Neural progenitor cell (in vitro differentiated cells): ENCODE measurements around the gene ASTN2. TPM values are rescaled to one million over a fixed set of nuclear protein-coding genes. Genes with fewer than 3 reads are reported as not detected.

ENCODE experiments used
- DNase-seq: peaks from one replicate; pipeline ENCODE4 v3.0.0-alpha.2; 2016; ENCODE audit warnings: low spot score
- H2AFZ ChIP-seq: fragments of 200-600 bp; sonication (generic); replicated peaks from 2 replicates; pipeline ENCODE4 v1.6.1; 2016; ENCODE audit warnings: antibody characterized with exemption
- H3F3A ChIP-seq: fragments of 200-600 bp; sonication (generic); 2 replicates; pipeline ENCODE4 v1.6.1; 2016; ENCODE audit warnings: antibody characterized with exemption, low read depth
- H3K27ac ChIP-seq: fragments of 200-600 bp; sonication (generic); 2 replicates; pipeline ENCODE4 v1.5.1; 2016; ENCODE audit warnings: mild to moderate bottlenecking
- H3K27me3 ChIP-seq: fragments of 200-600 bp; sonication (generic); 2 replicates; pipeline ENCODE4 v1.6.1; 2016; ENCODE audit warnings: mild to moderate bottlenecking, moderate library complexity
- H3K36me3 ChIP-seq: fragments of 200-600 bp; sonication (generic); 2 replicates; pipeline ENCODE4 v1.5.1; 2016
- H3K4me1 ChIP-seq: fragments of 200-600 bp; sonication (generic); 2 replicates; pipeline ENCODE4 v1.6.1; 2016; ENCODE audit warnings: mixed run types
- H3K4me2 ChIP-seq: fragments of 200-600 bp; sonication (generic); 2 replicates; pipeline ENCODE4 v1.6.1; 2016
- H3K4me3 ChIP-seq: fragments of 200-600 bp; sonication (generic); 2 replicates; pipeline ENCODE4 v1.5.1; 2016
- H3K79me2 ChIP-seq: fragments of 200-600 bp; sonication (generic); 2 replicates; pipeline ENCODE4 v1.6.1; 2016; ENCODE audit warnings: low read depth
- H3K9ac ChIP-seq: fragments of 200-600 bp; sonication (generic); 2 replicates; pipeline ENCODE4 v1.6.1; 2016
- H3K9me3 ChIP-seq: fragments of 200-600 bp; sonication (generic); 2 replicates; pipeline ENCODE4 v1.5.1; 2016; ENCODE audit warnings: low read depth
- H4K20me1 ChIP-seq: fragments of 200-600 bp; sonication (generic); 2 replicates; pipeline ENCODE4 v1.6.1; 2016; ENCODE audit warnings: low read depth
- H3K27ac Mint-ChIP-seq: 3 replicates; pipeline ENCODE4 v1.8.0; 2021; ENCODE audit warnings: mixed read lengths
- H3K27me3 Mint-ChIP-seq: 2 replicates; pipeline ENCODE4 v1.8.0; 2022; ENCODE audit warnings: low read depth, mild to moderate bottlenecking, inconsistent platforms, moderate library complexity, mixed read lengths; ENCODE audit not compliant: insufficient read depth
- H3K36me3 Mint-ChIP-seq: 3 replicates; pipeline ENCODE4 v1.8.0; 2021; ENCODE audit warnings: mixed read lengths
- H3K4me1 Mint-ChIP-seq: 3 replicates; pipeline ENCODE4 v1.8.0; 2021; ENCODE audit warnings: mixed read lengths
- H3K4me3 Mint-ChIP-seq: 3 replicates; pipeline ENCODE4 v1.8.0; 2021; ENCODE audit warnings: mild to moderate bottlenecking, moderate library complexity, mixed read lengths
- H3K9me3 Mint-ChIP-seq: 3 replicates; pipeline ENCODE4 v1.8.0; 2020; ENCODE audit warnings: mixed read lengths
- CTCF ChIP-seq: fragments of 200-600 bp; sonication (generic); IDR thresholded peaks from 2 replicates; pipeline ENCODE4 v1.5.1; 2017; ENCODE audit warnings: antibody characterized with exemption, mild to moderate bottlenecking
- EZH2 ChIP-seq: fragments of 200-600 bp; sonication (generic); IDR thresholded peaks from 2 replicates; pipeline ENCODE4 v1.6.1; 2017; ENCODE audit warnings: antibody characterized with exemption, mild to moderate bottlenecking, moderate library complexity
- EZH2phosphoT487 ChIP-seq: fragments of 200-600 bp; sonication (generic); IDR thresholded peaks from 2 replicates; pipeline ENCODE4 v1.6.1; 2017; ENCODE audit warnings: antibody characterized with exemption
- total RNA-seq: library from RNA; depleted of rRNA; stranded (reverse); fragments of >200 nt; gene quantifications from 2 replicates; pipeline ENCODE4 v1.2.3, GENCODE V29; 2015; ENCODE audit warnings: low replicate concordance

ASTN2 gene
- total RNA-seq, 1 donor from 2014 or later, result 8.0 TPM

- no peak for TF ChIP-seq EZH2
- TF ChIP-seq EZH2phosphoT487, result no peak
- TF ChIP-seq CTCF, result no peak
- H3K9me3 ChIP-seq, result no peaks in the 10 kb centered on the region
- Mint-ChIP-seq H3K9me3 (no peaks in the 10 kb centered on the region), H3K36me3 (no peaks in the 10 kb centered on the region), H3K4me3 (no peak overlapping the region), H3K27ac (no peak overlapping the region), H3K27me3 (peaks cover 2% of the 10 kb centered on the region), H3K4me1 (no peaks in the 10 kb centered on the region)
- H2AFZ ChIP-seq, result no peak overlapping the region
- no peak overlapping the region for H3K4me2 ChIP-seq
- no peaks in the 10 kb centered on the region for H4K20me1 ChIP-seq
- H3K27ac ChIP-seq, result no peak overlapping the region
- no peaks in the 10 kb centered on the region for H3K79me2 ChIP-seq
- H3K36me3 ChIP-seq, result no peaks in the 10 kb centered on the region
- H3K4me1 ChIP-seq, result peaks cover 4% of the 10 kb centered on the region
- H3K9ac ChIP-seq, result no peak overlapping the region
- H3F3A ChIP-seq, result no peaks in the 10 kb centered on the region
- DNase-seq, result no peak
- H3K4me3 ChIP-seq, result no peak overlapping the region
- H3K27me3 ChIP-seq, result no peaks in the 10 kb centered on the region
Measured at GRCh38 chr9:117008876-117009275, 406.0 kb downstream of the ASTN2 start.

GRCh38 chr9:117008461-117008860, 406.4 kb downstream of the ASTN2 start:
- H3K9ac ChIP-seq, result no peak overlapping the region
- H3K4me2 ChIP-seq, result no peak overlapping the region
- Mint-ChIP-seq H3K27me3 (peaks cover 2% of the 10 kb centered on the region), H3K9me3 (no peaks in the 10 kb centered on the region), H3K4me1 (no peaks in the 10 kb centered on the region), H3K4me3 (no peak overlapping the region), H3K27ac (no peak overlapping the region), H3K36me3 (no peaks in the 10 kb centered on the region)
- no peaks in the 10 kb centered on the region for H3K79me2 ChIP-seq
- H3K4me3 ChIP-seq, result no peak overlapping the region
- no peaks in the 10 kb centered on the region for H3K36me3 ChIP-seq
- no peaks in the 10 kb centered on the region for H3K27me3 ChIP-seq
- H2AFZ ChIP-seq, result no peak overlapping the region
- peaks cover 4% of the 10 kb centered on the region for H3K4me1 ChIP-seq
- H3K9me3 ChIP-seq, result no peaks in the 10 kb centered on the region
- no peak for TF ChIP-seq EZH2phosphoT487
- TF ChIP-seq EZH2, result no peak
- TF ChIP-seq CTCF, result no peak
- no peaks in the 10 kb centered on the region for H4K20me1 ChIP-seq
- H3F3A ChIP-seq, result no peaks in the 10 kb centered on the region
- no peak overlapping the region for H3K27ac ChIP-seq
- DNase-seq, result no peak

- no peaks in the 10 kb centered on the region for H3K4me1 ChIP-seq
- H3K27me3 Mint-ChIP-seq, result no peaks in the 10 kb centered on the region
Measured at GRCh38 chr9:117002686-117003085, 412.2 kb downstream of the ASTN2 start.

More at GRCh38 chr9:117002686-117003085, 412.2 kb downstream of the ASTN2 start:
- Histone ChIP-seq H3K27ac (no peak overlapping the region), H3K9me3 (no peaks in the 10 kb centered on the region), H4K20me1 (peaks cover 9% of the 10 kb centered on the region), H2AFZ (no peak overlapping the region), H3F3A (no peaks in the 10 kb centered on the region), H3K79me2 (no peaks in the 10 kb centered on the region), H3K27me3 (no peaks in the 10 kb centered on the region), H3K36me3 (no peaks in the 10 kb centered on the region), H3K4me2 (no peak overlapping the region), H3K9ac (no peak overlapping the region), H3K4me3 (no peak overlapping the region)
- no peaks in the 10 kb centered on the region for H3K36me3 Mint-ChIP-seq
- H3K27ac Mint-ChIP-seq, result no peak overlapping the region
- no peaks in the 10 kb centered on the region for H3K4me1 Mint-ChIP-seq
- TF ChIP-seq EZH2, result no peak
- no peak for TF ChIP-seq EZH2phosphoT487
- no peak for TF ChIP-seq CTCF
- no peak for DNase-seq
- H3K4me3 Mint-ChIP-seq, result no peak overlapping the region
- no peaks in the 10 kb centered on the region for H3K9me3 Mint-ChIP-seq
